IPS-NIHi7 (cell line): Measurements from ENCODE around the gene LMAN2.
"Not testable (repeated sequence)": the region's sequence is repeated elsewhere in the genome, so short reads cannot be mapped to it uniquely, and the experiment has no call there.

Experiments
- DNase-seq: peaks from one replicate; pipeline ENCODE4 v3.0.0; 2012; ENCODE audit warnings: mixed read lengths; ENCODE audit errors: extremely low spot score

Gene LMAN2

DNA sequence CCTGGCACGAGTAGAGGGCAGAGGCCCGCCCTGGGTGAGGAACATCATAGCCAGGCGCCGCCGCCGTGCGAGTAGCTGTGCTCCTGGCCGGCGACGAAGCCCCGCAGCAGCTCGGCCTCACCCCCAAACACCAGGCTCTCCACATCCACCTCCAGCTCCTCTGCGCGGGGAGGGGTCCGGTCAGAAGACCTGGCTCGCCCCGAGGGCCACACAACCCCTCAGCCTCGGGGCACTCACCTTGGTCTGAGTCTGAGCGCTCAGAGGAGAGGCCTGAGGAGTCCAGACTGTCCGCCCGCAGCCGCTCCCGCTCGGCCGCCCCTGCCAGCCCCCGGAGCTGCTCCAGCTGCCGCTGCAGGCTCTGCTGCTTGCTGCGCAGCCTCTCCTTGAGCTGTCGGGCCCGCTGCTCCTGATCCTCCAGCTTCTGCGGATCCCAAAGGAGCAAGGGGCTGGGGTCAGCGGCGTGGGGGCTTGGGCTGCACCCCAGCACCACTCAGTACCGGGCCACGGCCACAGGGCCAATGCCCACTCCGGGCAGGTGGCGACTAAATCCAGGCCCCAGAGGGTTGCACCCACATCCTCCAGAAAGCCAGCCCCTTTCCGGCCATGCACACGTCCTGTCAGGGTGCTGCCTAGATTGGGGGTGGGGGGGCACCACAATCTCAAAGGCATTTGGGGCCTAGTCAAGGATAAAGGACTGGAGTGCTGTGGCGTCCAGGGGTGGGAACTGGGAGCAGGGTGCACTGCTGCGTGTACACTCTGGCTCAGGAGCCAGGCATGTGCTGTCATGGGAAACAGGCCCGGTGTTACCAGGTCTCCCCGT, 43.7 kb downstream of the LMAN2 start:
- no peak for DNase-seq

DNA sequence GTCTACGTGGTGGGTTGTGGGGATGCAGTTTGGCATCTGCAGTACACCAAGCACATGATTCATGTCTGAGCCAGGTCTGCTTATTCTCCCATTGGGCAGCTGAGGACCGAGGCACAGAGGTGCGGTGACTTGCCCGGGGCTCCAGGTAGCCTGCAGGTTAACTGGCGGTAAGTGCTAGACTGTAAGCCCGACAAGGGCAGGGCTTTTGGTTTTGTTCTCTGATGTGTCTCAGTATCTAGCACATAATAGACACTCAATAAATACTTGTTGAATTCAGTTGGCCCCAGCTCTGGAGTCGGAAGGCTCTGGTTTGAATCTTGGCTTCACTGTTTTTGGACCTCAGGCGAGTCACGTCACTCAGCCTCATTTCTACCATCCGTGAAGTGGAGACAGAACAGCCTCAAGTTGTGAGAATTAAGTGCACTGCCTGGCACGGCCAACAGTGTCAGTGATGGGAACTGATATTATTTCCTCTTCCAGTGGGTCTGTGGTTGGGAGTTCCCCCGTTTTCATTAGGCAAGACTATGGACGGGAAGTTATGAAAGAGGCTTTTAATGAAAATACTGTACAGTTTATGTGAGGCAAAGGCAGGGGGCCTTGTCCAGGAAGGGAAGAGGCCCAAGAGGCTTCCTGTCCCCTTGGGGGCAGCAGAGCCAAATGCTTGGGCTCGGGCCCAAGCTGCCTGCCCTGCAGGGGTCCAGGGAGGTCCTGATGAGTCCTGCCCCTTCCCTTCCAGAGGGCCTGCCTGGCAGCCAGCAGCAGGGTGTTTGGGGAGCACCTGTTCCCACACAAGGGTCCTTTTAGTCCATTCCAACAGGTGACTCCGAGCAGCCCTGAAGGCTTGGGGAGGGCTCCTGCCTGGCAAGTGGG, 44.6 kb downstream of the LMAN2 start:
- DNase-seq: no peak

DNA sequence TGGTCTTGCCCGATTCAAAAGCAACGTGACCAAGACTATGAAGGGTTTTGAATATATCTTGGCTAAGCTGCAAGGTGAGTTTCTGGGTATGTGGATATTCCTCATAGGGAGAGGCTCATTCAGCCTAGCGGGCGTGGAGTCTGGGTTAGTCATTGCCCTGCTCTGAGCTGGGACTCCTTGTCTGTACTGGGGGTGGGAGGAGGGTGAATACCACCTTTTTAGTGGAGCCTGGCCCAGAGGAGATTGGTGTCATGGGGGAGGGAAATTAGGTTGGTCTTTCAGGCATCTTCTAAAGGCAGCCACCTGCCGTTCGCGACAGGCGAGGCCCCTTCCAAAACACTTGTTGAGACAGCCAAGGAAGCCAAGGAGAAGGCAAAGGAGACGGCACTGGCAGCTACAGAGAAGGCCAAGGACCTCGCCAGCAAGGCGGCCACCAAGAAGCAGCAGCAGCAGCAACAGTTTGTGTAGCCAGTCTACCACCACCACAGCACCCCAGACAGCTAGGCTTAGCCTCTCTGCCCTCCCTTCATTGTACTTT, 45.3 kb downstream of the LMAN2 start:
- DNase-seq: not testable (repeated sequence)

DNA sequence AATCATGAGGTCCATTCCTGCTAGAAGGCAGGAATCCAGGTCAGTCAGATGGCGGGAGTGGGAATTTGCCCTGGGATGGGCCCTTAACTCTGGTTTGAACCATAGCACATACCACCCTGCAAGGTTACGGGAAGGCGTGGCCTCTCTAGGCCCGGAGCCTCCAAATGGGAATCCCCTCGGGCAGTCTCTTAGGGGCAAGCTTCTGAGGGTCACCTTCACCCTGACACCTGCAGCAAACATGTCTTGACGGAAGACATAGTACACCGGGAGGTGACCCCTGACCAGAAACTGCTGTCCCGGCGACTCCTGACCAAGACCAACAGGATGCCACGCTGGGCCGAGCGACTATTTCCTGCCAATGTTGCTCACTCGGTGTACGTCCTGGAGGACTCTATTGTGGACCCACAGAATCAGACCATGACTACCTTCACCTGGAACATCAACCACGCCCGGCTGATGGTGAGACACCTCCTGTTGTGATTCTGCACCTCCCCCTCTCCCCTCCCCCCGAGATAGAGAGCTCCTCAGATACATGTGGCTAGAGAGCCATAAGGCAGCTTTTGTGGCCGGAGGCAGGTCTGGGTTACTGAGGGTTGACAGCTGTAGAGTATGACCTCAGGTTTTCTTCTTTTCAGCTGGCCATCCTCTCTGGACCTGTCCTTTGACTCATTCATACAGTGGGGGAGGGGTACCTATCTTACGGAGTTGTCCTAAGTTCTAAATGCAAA, 46.9 kb downstream of the LMAN2 start:
- DNase-seq: no peak

DNA sequence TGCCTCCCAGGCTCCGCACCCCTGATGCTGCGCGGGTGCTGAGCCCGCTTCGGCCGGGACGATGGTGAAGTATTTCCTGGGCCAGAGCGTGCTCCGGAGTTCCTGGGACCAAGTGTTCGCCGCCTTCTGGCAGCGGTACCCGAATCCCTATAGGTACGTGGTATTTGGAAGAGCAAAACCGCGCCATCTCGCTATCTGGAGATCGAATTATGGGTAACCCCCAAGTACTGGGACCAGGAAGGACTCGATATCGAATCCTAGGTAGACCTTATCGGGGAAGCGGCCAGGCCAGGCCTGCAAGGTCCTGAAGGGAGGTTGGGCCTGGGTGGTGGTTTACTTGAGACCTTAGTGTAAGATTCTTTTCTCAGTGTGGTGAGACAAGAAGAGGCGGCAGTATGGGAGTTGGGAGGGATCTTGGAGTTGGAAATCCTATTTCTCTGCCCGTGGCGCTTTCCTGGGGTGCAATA, 47.5 kb downstream of the LMAN2 start:
- DNase-seq: no peak

DNA sequence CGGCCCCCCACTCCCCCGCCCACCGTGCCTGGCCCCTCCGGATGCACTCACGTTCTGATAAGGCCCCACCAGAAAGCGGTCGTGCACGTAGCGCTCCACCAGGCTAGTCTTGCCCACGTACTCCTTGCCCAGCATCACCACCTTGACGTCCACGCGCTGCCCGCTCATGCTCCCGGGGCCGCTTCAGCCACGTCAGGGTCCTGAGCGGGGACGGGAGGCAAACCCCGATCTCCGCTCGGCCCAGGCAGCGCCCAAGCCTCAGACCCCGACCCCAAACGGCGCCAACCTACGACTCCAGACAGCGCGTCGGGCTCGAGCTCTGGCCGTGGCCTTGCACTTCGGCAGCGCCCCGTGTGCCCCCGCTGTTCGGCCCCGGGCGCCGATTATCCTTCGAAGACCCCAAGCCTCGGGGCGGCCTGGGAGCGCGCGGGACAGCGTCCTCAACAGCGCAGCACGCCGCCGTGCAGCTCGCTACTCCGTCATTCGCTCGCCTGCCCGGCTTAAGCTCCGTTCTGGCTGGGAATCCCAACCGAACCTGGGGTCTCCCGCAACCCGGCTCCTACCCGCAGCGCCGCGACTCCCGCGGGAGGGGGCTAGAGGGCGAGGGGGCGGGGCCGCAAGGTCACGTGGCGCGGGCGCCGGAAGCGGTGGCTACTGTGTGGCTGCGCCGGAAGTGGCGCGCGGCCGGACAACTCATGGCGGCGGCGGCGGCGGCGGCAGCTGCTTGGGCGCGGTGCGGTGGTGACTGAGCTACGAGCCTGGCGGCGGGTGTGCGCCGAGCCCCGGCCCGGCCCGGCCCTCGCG, 48.1 kb downstream of the LMAN2 start, which contains the start of the genes PRELID1 and RAB24:
PRELID1 (plus strand) TSS at position 679 of the 804 bp plus-strand sequence. CDS start 187 bp downstream, outside the sequence.
RAB24 (minus strand) TSS at position 599 of the 804 bp plus-strand sequence; CDS start at position 168, 431 bp downstream.
- peak; percentile 94 for DNase-seq

DNA sequence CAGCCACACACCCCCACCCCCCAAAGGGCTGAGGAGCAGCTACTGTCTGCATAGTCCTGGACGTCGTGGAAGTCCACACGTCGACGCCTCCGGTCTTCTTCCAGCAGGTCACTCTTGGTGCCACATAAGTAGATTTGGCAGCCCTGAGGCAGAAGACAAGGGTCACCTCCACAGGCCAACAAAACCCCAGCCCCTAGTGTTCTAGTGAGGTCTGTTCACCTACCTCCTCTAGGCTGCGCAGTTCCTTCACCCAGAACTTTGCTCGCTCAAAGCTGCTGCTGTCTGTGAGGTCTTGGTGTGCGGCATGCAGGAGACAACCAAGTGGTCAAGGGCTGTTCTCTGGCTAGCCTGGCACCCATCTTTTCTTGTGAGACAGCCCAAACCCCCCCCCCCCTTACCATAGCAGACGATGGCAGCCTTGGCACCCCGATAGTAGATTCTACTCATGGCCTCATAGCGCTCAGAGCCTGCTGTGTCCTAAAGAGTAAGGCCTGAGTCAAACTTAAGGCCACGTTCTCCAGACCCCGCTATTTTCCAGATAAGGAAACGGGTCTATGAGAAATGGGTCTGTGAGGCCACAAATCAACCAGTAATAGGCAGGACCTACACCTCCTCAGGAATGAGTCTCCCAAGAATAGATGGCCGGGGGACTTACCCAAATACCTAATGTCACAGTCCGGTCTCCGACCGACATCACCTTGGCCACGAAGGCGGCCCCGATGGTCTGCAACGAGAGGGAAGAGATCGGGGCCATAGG, 48.9 kb downstream of the LMAN2 start:
- DNase-seq: no peak

DNA sequence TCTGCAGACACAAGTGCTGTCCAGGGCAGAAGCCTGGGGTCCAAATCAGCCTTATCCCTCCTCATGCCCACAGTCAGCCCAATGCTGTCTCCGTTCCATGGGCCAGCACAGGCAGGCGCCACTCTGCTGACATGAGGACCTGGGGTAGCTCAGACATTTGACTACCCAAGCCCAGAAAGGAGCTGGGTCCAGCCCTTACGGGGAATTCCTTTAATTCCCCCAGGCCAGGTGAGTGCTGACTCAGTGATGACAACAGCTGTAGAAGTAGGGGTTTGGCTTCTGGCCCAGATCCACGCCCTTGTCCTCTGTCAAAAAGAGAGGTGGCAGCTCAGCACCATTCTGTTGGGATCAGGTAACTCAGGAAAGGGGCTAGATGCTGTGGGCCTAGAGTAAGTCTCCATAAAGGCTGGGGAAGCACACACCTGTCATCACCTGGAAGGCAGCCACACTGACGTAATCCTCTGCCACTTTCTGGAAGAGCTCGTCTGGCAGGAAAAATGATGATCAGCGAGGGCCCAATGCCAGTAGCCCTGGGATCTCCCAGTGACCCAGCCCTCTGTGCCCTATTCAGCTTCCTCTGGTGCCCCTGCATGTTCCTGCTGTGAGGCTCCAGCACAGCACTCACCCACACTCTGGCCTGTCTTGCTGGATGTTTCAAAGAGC, 49.8 kb downstream of the LMAN2 start:
- DNase-seq: no peak

DNA sequence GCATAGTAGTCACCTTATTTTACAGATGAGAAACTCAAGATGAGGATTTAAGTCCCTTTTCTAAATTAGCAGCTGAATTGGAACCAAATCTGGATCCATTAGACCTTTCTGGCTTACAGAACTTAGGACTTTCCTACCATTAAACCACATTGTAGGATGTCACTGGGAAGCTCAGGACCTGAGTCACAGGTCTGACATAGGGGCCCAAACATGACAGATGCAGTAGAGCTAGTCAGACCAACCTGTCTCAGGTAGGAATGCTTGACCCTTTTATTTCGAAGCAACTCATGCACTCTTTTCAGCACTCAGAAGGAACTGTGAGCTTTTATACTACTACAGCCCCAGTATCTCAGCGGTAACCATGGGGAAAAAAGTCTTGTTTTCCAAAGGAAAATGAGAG, 50.5 kb downstream of the LMAN2 start:
- DNase-seq: no peak

DNA sequence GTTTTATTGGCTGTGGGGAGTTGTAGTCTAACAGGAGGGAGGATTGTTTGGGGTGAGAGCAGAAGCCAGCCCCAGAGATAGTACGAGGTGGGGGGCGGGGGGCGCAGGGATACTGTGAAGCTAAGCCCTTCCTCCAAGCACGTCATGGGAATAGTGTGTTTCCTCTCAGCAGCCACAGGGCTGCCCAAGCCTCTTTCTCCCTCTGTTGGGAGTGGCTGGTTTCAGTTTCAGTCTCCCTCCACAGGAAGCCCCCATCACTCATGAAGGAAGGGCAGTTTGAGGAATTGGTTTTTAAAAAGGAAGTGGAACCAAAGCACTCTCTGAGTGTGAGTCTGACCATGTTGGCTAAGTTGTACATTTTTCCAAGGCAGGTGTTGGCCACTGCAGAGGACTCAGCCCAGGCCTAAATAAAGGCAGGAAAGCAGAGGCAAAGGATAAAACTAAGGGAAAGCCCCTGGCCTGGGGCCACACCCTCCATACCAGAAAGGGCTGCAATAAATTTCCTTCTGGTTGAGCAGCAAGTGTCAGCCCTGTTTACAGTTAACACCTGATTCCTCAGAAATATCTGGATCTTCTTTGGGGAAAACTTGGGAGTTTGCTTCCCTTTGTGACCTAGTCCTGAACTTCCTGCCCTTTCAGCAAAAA, 51.1 kb downstream of the LMAN2 start:
- DNase-seq: no peak

DNA sequence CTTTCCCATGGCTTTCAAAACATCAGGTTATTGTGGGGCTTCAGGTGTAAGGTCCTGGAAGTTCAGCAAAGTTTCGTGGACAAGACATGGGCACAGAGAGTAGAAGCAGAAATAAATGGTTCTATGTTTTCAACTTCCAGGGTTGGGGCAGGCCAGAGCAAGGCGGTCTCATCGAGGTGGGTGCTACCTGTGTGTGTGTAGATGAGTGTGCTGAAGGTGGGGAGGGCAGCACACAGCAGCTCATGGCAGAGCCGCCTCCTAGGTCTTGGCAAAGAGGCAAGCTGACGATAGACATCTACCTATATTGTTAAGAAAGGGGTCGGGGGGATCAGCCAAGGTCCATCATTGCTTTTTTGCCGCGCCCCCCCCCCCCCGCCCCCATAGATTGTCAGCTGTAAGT, 51.8 kb downstream of the LMAN2 start:
- DNase-seq: no peak

DNA sequence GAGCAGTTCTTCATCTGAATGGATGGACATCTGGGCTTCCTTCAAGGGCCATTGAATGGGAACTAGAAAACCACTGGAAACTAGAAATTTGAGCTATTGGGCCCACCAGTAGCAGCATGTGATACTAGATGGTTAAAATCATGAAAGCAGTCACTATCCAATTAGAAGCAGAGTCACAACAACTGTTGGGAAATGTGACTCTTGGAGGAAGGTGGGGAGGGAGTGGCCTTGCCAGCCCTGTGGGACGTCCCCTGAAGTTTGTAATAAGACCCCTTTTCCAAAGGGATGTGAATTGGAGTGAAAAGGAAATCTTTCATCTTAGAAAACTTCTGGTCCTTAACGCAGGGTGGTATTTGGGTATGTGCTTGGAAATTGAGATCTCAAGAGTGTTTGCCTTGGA, 53.5 kb downstream of the LMAN2 start:
- DNase-seq: no peak

DNA sequence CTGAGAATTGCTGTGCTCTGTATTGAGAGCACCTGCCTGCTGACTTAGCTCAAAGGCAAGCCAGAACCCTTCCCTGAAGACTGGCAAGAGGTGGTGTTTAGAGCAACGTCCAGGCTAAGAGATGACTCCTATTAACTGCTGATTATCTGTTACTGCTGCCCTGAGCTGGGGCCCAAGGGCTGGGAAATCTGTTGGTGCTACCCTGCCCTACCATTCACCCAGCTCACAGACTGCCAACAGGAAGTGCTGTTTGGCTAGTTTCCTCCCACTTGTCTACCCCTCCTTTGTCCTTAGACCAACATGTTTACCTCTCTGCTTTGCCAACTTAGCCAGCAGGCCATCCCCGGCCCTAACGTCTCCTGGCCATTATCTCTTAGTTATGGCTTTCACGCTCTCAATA, 54.9 kb downstream of the LMAN2 start:
- no peak for DNase-seq

DNA sequence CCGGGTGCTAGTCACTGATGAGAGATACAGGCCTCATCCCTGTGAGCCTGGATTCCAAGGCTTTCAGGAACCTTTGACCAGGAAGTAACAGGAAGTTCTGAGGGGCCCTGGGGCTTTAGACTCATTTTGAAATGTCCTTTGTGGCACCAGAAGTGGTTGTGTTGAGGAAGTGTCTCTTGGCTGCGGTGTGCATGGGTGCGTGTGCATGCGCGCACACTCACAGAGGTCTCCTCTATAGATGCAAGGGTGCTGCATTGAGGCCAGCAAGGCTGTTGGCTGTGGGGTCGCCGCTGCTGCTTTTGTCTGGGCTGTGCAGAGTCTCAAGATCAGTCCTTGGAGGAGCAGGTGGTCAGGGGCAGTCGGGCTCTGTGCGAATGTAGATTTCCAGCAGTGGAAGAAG, 55.5 kb downstream of the LMAN2 start:
- no peak for DNase-seq

DNA sequence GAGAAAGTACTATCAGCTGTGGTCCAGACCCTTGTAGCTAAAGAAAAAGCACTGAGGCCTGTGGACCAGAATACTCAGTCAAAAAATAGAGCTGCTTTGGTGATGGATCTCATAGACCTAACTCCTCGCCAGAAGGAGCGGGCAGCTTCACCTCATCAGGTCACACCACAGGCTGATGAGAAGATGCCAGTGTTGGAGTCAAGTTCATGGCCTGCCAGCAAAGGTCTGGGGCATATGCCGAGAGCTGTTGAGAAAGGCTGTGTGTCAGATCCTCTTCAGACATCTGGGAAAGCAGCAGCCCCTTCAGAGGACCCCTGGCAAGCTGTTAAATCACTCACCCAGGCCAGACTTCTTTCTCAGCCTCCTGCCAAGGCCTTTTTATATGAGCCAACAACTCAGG, 56.8 kb downstream of the LMAN2 start:
- no peak for DNase-seq

DNA sequence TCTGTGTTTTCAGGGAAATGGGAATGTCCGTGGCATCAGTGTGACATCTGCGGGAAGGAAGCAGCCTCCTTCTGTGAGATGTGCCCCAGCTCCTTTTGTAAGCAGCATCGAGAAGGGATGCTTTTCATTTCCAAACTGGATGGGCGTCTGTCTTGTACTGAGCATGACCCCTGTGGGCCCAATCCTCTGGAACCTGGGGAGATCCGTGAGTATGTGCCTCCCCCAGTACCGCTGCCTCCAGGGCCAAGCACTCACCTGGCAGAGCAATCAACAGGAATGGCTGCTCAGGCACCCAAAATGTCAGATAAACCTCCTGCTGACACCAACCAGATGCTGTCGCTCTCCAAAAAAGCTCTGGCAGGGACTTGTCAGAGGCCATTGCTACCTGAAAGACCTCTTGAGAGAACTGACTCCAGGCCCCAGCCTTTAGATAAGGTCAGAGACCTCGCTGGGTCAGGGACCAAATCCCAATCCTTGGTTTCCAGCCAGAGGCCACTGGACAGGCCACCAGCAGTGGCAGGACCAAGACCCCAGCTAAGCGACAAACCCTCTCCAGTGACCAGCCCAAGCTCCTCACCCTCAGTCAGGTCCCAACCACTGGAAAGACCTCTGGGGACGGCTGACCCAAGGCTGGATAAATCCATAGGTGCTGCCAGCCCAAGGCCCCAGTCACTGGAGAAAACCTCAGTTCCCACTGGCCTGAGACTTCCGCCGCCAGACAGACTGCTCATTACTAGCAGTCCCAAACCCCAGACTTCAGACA, 57.5 kb downstream of the LMAN2 start:
- no peak for DNase-seq

DNA sequence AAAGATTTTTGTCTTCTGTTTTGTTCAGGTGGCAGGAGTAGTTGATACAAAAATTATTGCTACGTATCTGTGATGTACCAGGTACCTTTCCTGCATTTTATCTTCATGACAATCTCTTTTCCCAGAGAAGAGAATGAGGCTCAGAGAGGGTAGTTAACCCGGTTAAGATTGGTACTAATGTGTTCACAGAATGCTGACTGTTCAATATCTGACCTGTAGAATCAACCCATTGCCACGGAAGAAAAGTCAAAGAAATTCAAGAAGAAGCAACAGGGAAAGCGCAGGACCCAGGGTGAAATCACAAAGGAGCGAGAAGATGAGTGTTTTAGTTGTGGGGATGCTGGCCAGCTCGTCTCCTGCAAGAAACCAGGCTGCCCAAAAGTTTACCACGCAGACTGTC, 59.7 kb downstream of the LMAN2 start:
- no peak for DNase-seq
